ENCODE results near the gene SYNJ2.

- TF ChIP-seq EZH2phosphoT487 (IDR thresholded peaks at IDR 0.05; ENCODE audit: insufficient read depth, low read depth) = no peak
- TF ChIP-seq EZH2 (IDR thresholded peaks at IDR 0.05; ENCODE audit: insufficient read depth, poor library complexity, severe bottlenecking) = no peak
These were observed 29.8 kb downstream of the SYNJ2 start for GRCh38 chr6:158011478-158011920.
